Measurements from ENCODE around the gene MYO1H. TPM values are rescaled to one million over a fixed set of nuclear protein-coding genes. Genes with fewer than 3 reads are reported as not detected.

MYO1H gene
- total RNA-seq, 3 donors from 2014 or later (not counting 1 experiment from before 2014, with no cell fraction given) = not detected

DNA sequence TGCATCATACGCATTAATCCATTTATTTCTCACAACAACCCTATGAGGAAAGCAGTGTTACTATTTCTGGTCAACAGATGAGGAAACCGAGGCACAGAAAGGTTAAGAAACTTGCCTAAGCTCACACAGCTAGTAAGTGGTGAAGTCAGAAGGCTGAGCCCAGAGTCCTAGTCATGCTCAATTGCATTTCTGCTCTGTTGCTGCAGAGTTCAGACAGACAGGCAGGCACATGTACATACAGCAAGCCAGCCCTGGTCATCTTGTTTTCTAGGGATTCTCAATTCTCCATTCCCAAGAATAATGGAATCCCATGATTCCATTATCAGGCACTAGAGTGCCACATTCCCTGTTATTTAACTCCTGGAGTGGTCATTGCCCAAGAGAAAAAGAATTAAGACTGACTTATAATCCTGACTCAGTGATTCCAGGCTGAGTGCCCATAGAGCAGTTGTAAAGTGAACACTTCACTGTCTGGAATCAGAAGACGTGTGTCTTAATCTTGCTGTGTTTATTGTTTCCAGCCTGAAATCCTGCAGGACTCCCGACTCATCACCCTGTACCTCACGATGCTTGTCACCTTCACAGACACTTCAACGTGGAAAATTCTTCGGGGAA, 140.5 kb downstream of the MYO1H start:
- H3K9me3 Mint-ChIP-seq = no peaks in the 10 kb centered on the region
- no peak overlapping the region for H3K27ac Mint-ChIP-seq
- no peak for DNase-seq
- H3K36me3 Mint-ChIP-seq = peaks cover 20% of the 10 kb centered on the region
- intact Hi-C loops (cut with micrococcal nuclease) = no loop called here
- H3K4me1 Mint-ChIP-seq = no peaks in the 10 kb centered on the region
- WGBS (ENCODE audit: insufficient coverage) = 95% methylated on average over 7 of the region's 7 CpGs
- no peaks in the 10 kb centered on the region for H3K9me3 ChIP-seq (ENCODE audit: control insufficient read depth, insufficient read depth, low read length)
- H3K4me3 Mint-ChIP-seq = no peak overlapping the region
- H3K27ac ChIP-seq (ENCODE audit: low read length) = no peak overlapping the region
- no peaks in the 10 kb centered on the region for H3K4me1 ChIP-seq (ENCODE audit: control insufficient read depth, insufficient read depth, low read length)
- no peaks in the 10 kb centered on the region for H3K27me3 ChIP-seq (ENCODE audit: control insufficient read depth, insufficient read depth, low read length)
- ATAC-seq = no peak
- no peaks in the 10 kb centered on the region for H3K27me3 Mint-ChIP-seq (ENCODE audit: low read depth in 2 of 2)
- peaks cover 82% of the 10 kb centered on the region for H3K36me3 ChIP-seq (ENCODE audit: control insufficient read depth, insufficient read depth, low read length)
- TF ChIP-seq, protein P1, sequence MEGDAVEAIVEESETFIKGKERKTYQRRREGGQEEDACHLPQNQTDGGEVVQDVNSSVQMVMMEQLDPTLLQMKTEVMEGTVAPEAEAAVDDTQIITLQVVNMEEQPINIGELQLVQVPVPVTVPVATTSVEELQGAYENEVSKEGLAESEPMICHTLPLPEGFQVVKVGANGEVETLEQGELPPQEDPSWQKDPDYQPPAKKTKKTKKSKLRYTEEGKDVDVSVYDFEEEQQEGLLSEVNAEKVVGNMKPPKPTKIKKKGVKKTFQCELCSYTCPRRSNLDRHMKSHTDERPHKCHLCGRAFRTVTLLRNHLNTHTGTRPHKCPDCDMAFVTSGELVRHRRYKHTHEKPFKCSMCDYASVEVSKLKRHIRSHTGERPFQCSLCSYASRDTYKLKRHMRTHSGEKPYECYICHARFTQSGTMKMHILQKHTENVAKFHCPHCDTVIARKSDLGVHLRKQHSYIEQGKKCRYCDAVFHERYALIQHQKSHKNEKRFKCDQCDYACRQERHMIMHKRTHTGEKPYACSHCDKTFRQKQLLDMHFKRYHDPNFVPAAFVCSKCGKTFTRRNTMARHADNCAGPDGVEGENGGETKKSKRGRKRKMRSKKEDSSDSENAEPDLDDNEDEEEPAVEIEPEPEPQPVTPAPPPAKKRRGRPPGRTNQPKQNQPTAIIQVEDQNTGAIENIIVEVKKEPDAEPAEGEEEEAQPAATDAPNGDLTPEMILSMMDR (IDR thresholded peaks at IDR 0.05) = no peak
- H3K4me3 ChIP-seq (ENCODE audit: low read length) = no peak overlapping the region

DNA sequence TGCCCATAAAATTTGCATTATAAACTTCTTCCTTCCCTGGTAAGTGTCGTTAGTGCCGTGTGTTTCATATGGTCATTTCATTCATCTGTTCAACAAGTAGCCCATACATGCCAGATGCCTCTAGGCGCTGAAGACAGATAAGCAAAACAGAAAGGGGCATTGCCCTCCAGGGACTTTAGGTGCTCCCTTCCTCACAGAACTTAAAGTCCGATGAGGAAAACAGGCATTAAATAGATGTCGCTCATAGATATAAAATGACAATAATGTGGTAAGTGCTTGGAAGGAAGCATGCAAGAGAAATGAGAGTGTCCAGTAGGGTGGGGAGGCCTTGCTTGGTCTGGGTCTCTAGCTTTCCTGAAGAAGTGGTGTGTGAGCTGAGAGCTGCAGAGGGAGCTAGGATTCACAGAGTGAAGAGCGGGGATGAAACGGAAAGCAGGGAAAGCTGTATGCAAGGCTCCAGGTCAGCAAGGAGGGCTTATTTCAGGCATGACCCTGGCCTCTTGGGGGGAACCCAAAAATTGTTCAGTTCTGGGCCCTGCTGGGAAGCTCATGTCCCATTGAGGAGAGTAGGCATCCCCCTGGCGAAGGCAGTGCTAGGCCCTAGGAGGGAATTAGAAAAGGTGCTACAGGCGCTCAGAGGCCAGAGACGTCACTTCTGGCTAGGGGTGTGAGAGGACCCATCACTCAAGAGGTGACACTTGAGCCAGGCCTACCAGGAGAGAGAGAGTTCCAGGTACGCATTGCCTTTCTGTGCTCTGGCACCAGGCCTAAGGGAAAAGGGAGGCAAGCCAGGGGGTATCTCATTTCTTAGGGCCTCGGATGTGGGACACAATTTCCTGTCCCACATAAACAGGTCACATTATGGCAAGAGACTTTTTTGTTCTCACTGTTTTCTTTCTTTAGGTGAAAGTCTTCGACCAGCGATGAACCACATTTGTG, 141.6 kb downstream of the MYO1H start:
- Histone ChIP-seq H3K4me3 (ENCODE audit: low read length) (no peak overlapping the region), H3K27ac (ENCODE audit: low read length) (no peak overlapping the region), H3K36me3 (ENCODE audit: control insufficient read depth, insufficient read depth, low read length) (peaks cover 74% of the 10 kb centered on the region), H3K9me3 (ENCODE audit: control insufficient read depth, insufficient read depth, low read length) (no peaks in the 10 kb centered on the region), H3K4me1 (ENCODE audit: control insufficient read depth, insufficient read depth, low read length) (no peaks in the 10 kb centered on the region), H3K27me3 (ENCODE audit: control insufficient read depth, insufficient read depth, low read length) (no peaks in the 10 kb centered on the region)
- H3K36me3 Mint-ChIP-seq = peaks cover 25% of the 10 kb centered on the region
- TF ChIP-seq, protein P1 (IDR thresholded peaks at IDR 0.05) = no peak
- H3K27me3 Mint-ChIP-seq (ENCODE audit: low read depth in 2 of 2) = no peaks in the 10 kb centered on the region
- H3K4me3 Mint-ChIP-seq = no peak overlapping the region
- intact Hi-C loops (cut with micrococcal nuclease) = no loop called here
- peaks cover 2% of the 10 kb centered on the region in 2 donors for H3K4me1 Mint-ChIP-seq
- no peak overlapping the region for H3K27ac Mint-ChIP-seq
- WGBS (ENCODE audit: insufficient coverage) = 96% methylated on average over 14 of the region's 14 CpGs
- H3K9me3 Mint-ChIP-seq = no peaks in the 10 kb centered on the region
- ATAC-seq (no peak), DNase-seq (no peak)

DNA sequence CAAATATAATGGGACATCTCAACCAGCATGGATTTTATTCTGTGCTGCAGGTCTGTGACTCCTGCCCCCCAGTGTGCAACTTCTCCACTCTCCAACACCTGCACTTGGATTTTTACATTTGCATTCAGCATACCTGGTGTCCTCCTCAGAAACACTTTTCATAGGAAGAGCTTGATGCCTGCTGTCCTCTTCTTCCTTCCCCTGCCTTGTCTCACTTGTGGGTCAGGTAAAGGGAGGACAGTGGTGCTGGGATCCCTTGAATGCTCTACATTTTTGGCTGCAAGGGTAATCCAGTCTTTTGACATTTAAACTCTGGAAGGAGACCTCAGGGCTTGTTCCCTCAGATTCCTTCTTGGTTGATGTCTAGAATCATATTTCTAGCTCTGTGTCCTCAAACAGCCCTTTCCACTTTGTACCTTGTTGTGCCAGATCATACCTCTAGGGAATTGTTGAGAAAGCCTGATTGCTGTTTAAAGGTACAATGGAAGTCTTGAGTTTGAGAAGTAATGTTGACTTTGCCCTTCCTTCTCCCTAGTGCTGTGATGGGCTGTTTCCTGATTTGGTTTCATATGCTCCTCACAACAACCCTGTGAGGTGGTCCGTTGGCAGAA, 142.4 kb downstream of the MYO1H start:
- no peak overlapping the region for H3K4me3 Mint-ChIP-seq
- H3K27ac Mint-ChIP-seq = no peak overlapping the region
- TF ChIP-seq, protein P1 (IDR thresholded peaks at IDR 0.05) = no peak
- Histone ChIP-seq H3K4me3 (ENCODE audit: low read length) (no peak overlapping the region), H3K4me1 (ENCODE audit: control insufficient read depth, insufficient read depth, low read length) (no peaks in the 10 kb centered on the region), H3K36me3 (ENCODE audit: control insufficient read depth, insufficient read depth, low read length) (peaks cover 67% of the 10 kb centered on the region), H3K27ac (ENCODE audit: low read length) (no peak overlapping the region), H3K9me3 (ENCODE audit: control insufficient read depth, insufficient read depth, low read length) (no peaks in the 10 kb centered on the region), H3K27me3 (ENCODE audit: control insufficient read depth, insufficient read depth, low read length) (no peaks in the 10 kb centered on the region)
- H3K9me3 Mint-ChIP-seq = no peaks in the 10 kb centered on the region
- peaks cover 25% of the 10 kb centered on the region for H3K36me3 Mint-ChIP-seq
- no CpG with 5 or more reads among the region's 1 CpG for WGBS (ENCODE audit: insufficient coverage)
- no peak for ATAC-seq
- no peak for DNase-seq
- H3K4me1 Mint-ChIP-seq = peaks cover 10% of the 10 kb centered on the region in 2 donors
- intact Hi-C loops (cut with micrococcal nuclease) = no loop called here
- H3K27me3 Mint-ChIP-seq (ENCODE audit: low read depth in 2 of 2) = no peaks in the 10 kb centered on the region

Measured in natural killer cell (primary cell).